Endothelial cell of umbilical vein (primary cell): ENCODE results near the gene GABARAPL1. TPM values are rescaled to one million over a fixed set of nuclear protein-coding genes. Genes with fewer than 3 reads are reported as not detected.

Experiments
- BruUV-seq: library from RNA; stranded (reverse); fragments of 400-500 nt; replicated peaks from 2 replicates; lab custom pipeline; 2021; lab: Mats Ljungman, UMichigan
- CTCF ChIA-PET: fragments of 300-600, 350-600 bp; sonication (Branson Sonifier 250); formaldehyde crosslinking; loops from one replicate; lab custom pipeline; 2021; ENCODE audit warnings: antibody characterized with exemption, inconsistent platforms; lab: Charles Lee
- POLR2A ChIA-PET: fragments of 300-600, 350-600 bp; sonication (Branson Sonifier 250); formaldehyde crosslinking; loops from one replicate; lab custom pipeline; 2021; ENCODE audit warnings: antibody characterized with exemption, inconsistent platforms; lab: Charles Lee
- DNase-seq: peaks from one replicate; pipeline ENCODE4 v3.0.0-alpha.2; 2011; ENCODE audit warnings: low read depth, low spot score
- FAIRE-seq: peaks from 2 replicates; lab custom pipeline; 2011; peaks lifted over from hg19 to GRCh38; lab: Jason Lieb, UNC
- H2AFZ ChIP-seq: 2 replicates; pipeline ENCODE4 v1.6.0; 2012; ENCODE audit warnings: low read depth, low read length, control low read depth, inconsistent platforms
- H3K27ac ChIP-seq: 2 replicates; pipeline ENCODE4 v1.5.1; 2011; ENCODE audit warnings: low read depth, mild to moderate bottlenecking, control low read depth, low read length, moderate library complexity; ENCODE audit not compliant: insufficient read depth
- H3K27me3 ChIP-seq, 2 experiments: 2 replicates each; pipeline versions ENCODE4 v1.6.0 to v1.6.1; 2011; ENCODE audit warnings: low read length in 2 of 2, mixed read lengths in 1 of 2; ENCODE audit not compliant: control insufficient read depth in 2 of 2, insufficient read depth in 2 of 2
- H3K36me3 ChIP-seq, 2 experiments: 2 replicates in 1 of 2; 3 replicates in 1 of 2; pipeline ENCODE4 v1.5.1; 2011; ENCODE audit warnings: low read length in 2 of 2, mild to moderate bottlenecking in 1 of 2, moderate library complexity in 1 of 2; ENCODE audit not compliant: control insufficient read depth in 2 of 2, insufficient read depth in 2 of 2; ENCODE audit errors: extremely low read depth in 1 of 2
- H3K4me1 ChIP-seq: 3 replicates; pipeline ENCODE4 v1.5.1; 2011; ENCODE audit warnings: mild to moderate bottlenecking, low read length; ENCODE audit not compliant: control insufficient read depth, insufficient read depth; ENCODE audit errors: extremely low read depth
- H3K4me2 ChIP-seq: 2 replicates; pipeline ENCODE4 v1.6.1; 2011; ENCODE audit warnings: low read length, control low read depth, mixed read lengths; ENCODE audit not compliant: insufficient read depth
- H3K4me3 ChIP-seq, 3 experiments: fragments of 200-600 bp in 1 of 3; sonication (generic), shearing (Covaris generic) in 1 of 3; replicated peaks in 1 of 3; 2 replicates each; pipeline ENCODE4 v1.5.1; 2011 to 2016; ENCODE audit warnings: control low read depth in 3 of 3, low read length in 3 of 3, mild to moderate bottlenecking in 2 of 3, inconsistent platforms in 1 of 3, low read depth in 1 of 3, moderate library complexity in 1 of 3; ENCODE audit not compliant: insufficient read depth in 1 of 3
- H3K79me2 ChIP-seq: 2 replicates; pipeline ENCODE4 v1.6.0; 2012; ENCODE audit warnings: low read length, inconsistent platforms; ENCODE audit not compliant: control insufficient read depth, insufficient read depth
- H3K9ac ChIP-seq: replicated peaks from 2 replicates; pipeline ENCODE3; 2011; ENCODE audit warnings: low read length, control low read depth; ENCODE audit not compliant: insufficient read depth; ENCODE audit errors: extremely low read depth
- H3K9me1 ChIP-seq: replicated peaks from 3 replicates; pipeline ENCODE4 v1.6.0; 2011; ENCODE audit warnings: mild to moderate bottlenecking, low read length; ENCODE audit not compliant: control insufficient read depth, insufficient read depth; ENCODE audit errors: extremely low read depth
- H3K9me3 ChIP-seq: replicated peaks from 2 replicates; pipeline ENCODE4 v1.5.1; 2012; ENCODE audit warnings: low read length, inconsistent platforms; ENCODE audit not compliant: control insufficient read depth, insufficient read depth
- H4K20me1 ChIP-seq: replicated peaks from 2 replicates; pipeline ENCODE3; 2011; ENCODE audit warnings: mild to moderate bottlenecking, low read length; ENCODE audit not compliant: control insufficient read depth, insufficient read depth; ENCODE audit errors: extremely low read depth
- CTCF ChIP-seq, 2 donors: IDR thresholded peaks; 1 replicate in 1 of 2; 2 replicates in 1 of 2; pipeline ENCODE4 v1.5.1; 2011; ENCODE audit warnings: low read length in 2 of 2, mild to moderate bottlenecking in 2 of 2, moderate library complexity in 2 of 2, control low read depth in 1 of 2, inconsistent platforms in 1 of 2, low read depth in 1 of 2; ENCODE audit not compliant: insufficient read depth in 1 of 2; ENCODE audit errors: extremely low read depth in 1 of 2
- EZH2 ChIP-seq: IDR thresholded peaks from 2 replicates; pipeline ENCODE4 v1.6.1; 2012; ENCODE audit warnings: borderline replicate concordance, low read depth, mild to moderate bottlenecking, moderate library complexity, low read length, inconsistent platforms; ENCODE audit not compliant: severe bottlenecking
- FOS ChIP-seq: IDR thresholded peaks from 2 replicates; pipeline ENCODE4 v1.6.1; 2011; ENCODE audit warnings: mild to moderate bottlenecking, low read length, moderate library complexity, borderline replicate concordance; ENCODE audit not compliant: insufficient read depth
- GATA2 ChIP-seq: IDR thresholded peaks from 2 replicates; pipeline ENCODE4 v1.7.0; 2011; ENCODE audit warnings: low read depth, mild to moderate bottlenecking, moderate library complexity, mixed read lengths, low read length; ENCODE audit not compliant: insufficient read length, insufficient read depth
- JUN ChIP-seq: IDR thresholded peaks from 2 replicates; pipeline ENCODE4 v1.6.1; 2011; ENCODE audit warnings: borderline replicate concordance, low read depth; ENCODE audit not compliant: insufficient read length, insufficient read depth
- MYC ChIP-seq: IDR thresholded peaks from one replicate; pipeline ENCODE4 v1.6.1; 2011; ENCODE audit warnings: mild to moderate bottlenecking, low read depth, low read length
- POLR2A ChIP-seq: IDR thresholded peaks from 2 replicates; pipeline ENCODE4 v1.6.1; 2012; ENCODE audit warnings: low read depth, mild to moderate bottlenecking, control low read depth, low read length
- POLR2AphosphoS5 ChIP-seq: IDR thresholded peaks from 2 replicates; pipeline ENCODE4 v1.6.1; 2012; ENCODE audit warnings: low read depth, mild to moderate bottlenecking, control low read depth, low read length, moderate library complexity; ENCODE audit not compliant: insufficient read depth
- dilution Hi-C: fragments of 300-500 bp; cut with MboI; formaldehyde crosslinking; loops from one replicate; pipeline ENCODE4 v1.15.0; 2019; ENCODE audit warnings: low sequenced_read_pairs; ENCODE audit not compliant: extremely low pct_ligation_motif_present
- intact Hi-C: fragments of 100-400 bp; cut with micrococcal nuclease; formaldehyde crosslinking; loops from one replicate; pipeline ENCODE4 v1.10.0; 2022
- polyA plus RNA-seq, 4 experiments: library from polyadenylated mRNA; depleted of rRNA in 3 of 4; stranded (reverse) in 3 of 4; unstranded in 1 of 4; fragments of >200 nt; gene quantifications; 2 replicates each; pipeline versions ENCODE4 v1.2.1 to v1.2.3, GENCODE V29; 2011 to 2012; ENCODE audit warnings: missing spikeins in 1 of 4
- total RNA-seq: library from RNA; stranded (reverse); gene quantifications from 2 replicates; pipeline ENCODE4 v1.2.3, GENCODE V29; 2021
- TF ChIP-seq, protein P1 (sequence below): IDR thresholded peaks from 2 replicates; pipeline ENCODE4 v1.6.1; 2011; ENCODE audit not compliant: insufficient read depth, insufficient read length

Gene GABARAPL1
- total and polyA plus RNA-seq, 2 donors (not counting 3 experiments of a cell fraction or from before 2014, with no cell fraction given): 59.4 to 65.6 TPM

GRCh38 chr12:10178821-10179220 lies 33.9 kb upstream of the GABARAPL1 start, which contains the start of gene TMEM52B:
TSS of gene TMEM52B (plus strand) at chr12:10179032. CDS start at chr12:10179575, 543 bp downstream.
- Histone ChIP-seq H3K4me1 (no peaks in the 10 kb centered on the region), H3K27ac (no peak within 1 kb of the TSS), H3K9me3 (no peaks in the 10 kb centered on the region), H3K27me3 (peaks cover 20 to 21% of the 10 kb centered on the region in 2 experiments), H3K79me2 (no peaks in the 10 kb centered on the region), H3K36me3 (no peaks in the 10 kb centered on the region), H3K4me3 (no peak within 1 kb of the TSS), H4K20me1 (no peaks in the 10 kb centered on the region), H3K9me1 (no peaks in the 10 kb centered on the region), H2AFZ (no peak within 1 kb of the TSS), H3K4me2 (no peak within 1 kb of the TSS), H3K9ac (no peak within 1 kb of the TSS)
- FAIRE-seq (no peak), DNase-seq (no peak)
- TF ChIP-seq, protein P1, sequence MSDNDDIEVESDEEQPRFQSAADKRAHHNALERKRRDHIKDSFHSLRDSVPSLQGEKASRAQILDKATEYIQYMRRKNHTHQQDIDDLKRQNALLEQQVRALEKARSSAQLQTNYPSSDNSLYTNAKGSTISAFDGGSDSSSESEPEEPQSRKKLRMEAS: no peak
- TF ChIP-seq FOS (no peak), POLR2AphosphoS5 (no peak), GATA2 (no peak), EZH2 (no peak), MYC (no peak)
- dilution Hi-C loops: no loop called here
- intact Hi-C loops: no loop called here
- no TSS peak for BruUV-seq
- CTCF ChIA-PET: no interaction called here
- POLR2A ChIA-PET: no interaction called here

DNA sequence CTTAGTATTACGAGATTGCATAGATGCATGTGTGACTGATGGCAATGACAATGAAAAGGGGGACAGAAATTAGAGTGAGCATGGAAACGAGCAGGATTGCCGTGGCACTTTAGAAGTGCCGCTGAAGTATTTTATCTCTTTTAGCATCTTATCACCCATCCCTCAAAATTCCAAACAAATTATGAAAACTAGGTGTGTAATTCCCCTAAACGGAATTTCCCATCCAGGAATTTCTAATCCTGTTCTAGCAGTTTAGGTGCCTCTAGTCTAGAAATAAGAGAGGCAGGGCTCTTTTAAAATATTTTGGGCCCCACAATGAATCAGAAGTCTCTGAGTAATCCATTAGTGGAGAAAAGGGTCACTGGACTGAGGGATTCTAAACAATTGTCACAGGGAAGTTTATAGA lies 32.9 kb upstream of the GABARAPL1 start:
- Histone ChIP-seq H3K36me3 (no peaks in the 10 kb centered on the region), H2AFZ (no peak overlapping the region), H3K79me2 (no peaks in the 10 kb centered on the region), H3K4me3 (no peak overlapping the region), H3K27ac (no peak overlapping the region), H3K9ac (no peak overlapping the region), H4K20me1 (no peaks in the 10 kb centered on the region), H3K27me3 (peaks cover 23 to 27% of the 10 kb centered on the region in 2 experiments), H3K4me2 (no peak overlapping the region), H3K4me1 (no peaks in the 10 kb centered on the region), H3K9me3 (no peaks in the 10 kb centered on the region), H3K9me1 (no peaks in the 10 kb centered on the region)
- TF ChIP-seq JUN: no peak
- no peak for TF ChIP-seq EZH2
- TF ChIP-seq MYC: no peak
- no peak for TF ChIP-seq GATA2
- TF ChIP-seq FOS: no peak
- TF ChIP-seq, protein P1: no peak
- no peak for TF ChIP-seq POLR2AphosphoS5
- TF ChIP-seq POLR2A: no peak
- no peak for TF ChIP-seq CTCF (IDR thresholded peaks at IDR 0.05; ENCODE audit: extremely low read depth in 1 of 2, insufficient read depth in 1 of 2, low read depth in 1 of 2, low read length in 2 of 2)
- CTCF ChIA-PET: no interaction called here
- no TSS peak for BruUV-seq
- no peak for DNase-seq
- intact Hi-C loops (no loop called here), dilution Hi-C loops (no loop called here)
- FAIRE-seq: no peak
- POLR2A ChIA-PET: no interaction called here
